ENCODE results near the gene RBBP9.
"Not testable (repeated sequence)": the region's sequence is repeated elsewhere in the genome, so short reads cannot be mapped to it uniquely, and the experiment has no call there.

The RBBP9 gene

DNA sequence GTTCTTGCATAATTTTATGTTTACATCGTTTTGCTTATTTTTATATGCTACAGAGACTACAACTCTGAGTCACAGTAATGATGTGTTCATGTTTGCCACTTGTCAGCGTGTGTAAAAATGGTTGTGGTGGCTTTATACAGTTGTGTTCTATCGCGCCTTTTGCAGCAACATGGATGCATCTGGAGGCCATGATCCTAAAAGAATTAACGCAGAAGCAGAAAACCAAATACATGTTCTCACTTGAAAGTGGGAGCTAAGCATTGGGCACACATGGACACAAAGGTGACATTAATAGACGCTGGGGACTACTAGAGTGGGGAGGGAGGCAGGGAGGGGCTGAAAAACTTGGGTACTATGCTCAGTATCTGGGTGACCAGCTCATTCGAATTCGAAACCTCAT is 9.7 kb upstream of the RBBP9 start:
- FAIRE-seq (no peak), DNase-seq (ENCODE audit: low spot score) (no peak)

DNA sequence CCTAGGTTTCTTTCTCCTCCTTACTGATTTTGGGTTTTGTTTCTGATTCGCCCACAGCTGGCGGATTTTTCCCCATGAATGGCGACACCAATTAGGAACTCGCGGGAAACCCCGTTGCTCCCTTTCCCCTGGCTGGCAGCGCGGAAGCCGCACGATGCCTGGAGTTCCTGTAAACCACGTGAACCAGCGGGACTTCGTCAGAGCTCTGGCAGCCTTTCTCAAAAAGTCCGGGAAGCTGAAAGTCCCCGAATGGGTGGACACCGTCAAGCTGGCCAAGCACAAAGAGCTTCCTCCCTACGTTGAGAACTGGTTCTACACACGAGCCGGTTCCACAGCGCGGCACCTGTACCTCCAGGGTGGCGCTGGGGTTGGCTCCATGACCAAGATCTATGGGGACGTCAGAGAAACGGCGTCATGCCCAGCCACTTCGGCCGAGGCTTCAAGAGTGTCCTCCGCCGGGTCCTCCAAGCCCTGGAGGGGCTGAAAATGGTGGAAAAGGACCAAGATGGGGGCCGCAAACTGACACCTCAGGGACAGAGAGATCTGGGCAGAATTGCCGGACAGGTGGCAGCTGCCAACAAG is 7.5 kb upstream of the RBBP9 start:
- FAIRE-seq (no peak), DNase-seq (ENCODE audit: low spot score) (no peak)

DNA sequence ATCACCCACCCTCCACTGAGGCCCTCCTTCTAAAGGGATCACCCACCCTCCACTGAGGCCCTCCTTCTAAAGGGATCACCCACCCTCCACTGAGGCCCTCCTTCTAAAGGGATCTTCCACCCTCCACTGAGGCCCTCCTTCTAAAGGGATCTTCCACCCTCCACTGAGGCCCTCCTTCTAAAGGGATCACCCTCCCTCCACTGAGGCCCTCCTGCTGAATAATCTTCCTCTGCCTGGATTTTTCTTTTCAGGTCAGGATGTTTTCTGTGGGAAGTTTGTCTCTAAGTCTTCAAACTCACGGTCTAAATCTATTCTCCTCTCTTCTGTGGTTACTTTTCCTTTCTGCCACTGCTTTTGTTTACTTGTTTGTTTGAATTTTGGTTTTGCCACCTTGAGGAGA is 4.6 kb upstream of the RBBP9 start:
- not testable (repeated sequence) for DNase-seq (ENCODE audit: low spot score); FAIRE-seq

DNA sequence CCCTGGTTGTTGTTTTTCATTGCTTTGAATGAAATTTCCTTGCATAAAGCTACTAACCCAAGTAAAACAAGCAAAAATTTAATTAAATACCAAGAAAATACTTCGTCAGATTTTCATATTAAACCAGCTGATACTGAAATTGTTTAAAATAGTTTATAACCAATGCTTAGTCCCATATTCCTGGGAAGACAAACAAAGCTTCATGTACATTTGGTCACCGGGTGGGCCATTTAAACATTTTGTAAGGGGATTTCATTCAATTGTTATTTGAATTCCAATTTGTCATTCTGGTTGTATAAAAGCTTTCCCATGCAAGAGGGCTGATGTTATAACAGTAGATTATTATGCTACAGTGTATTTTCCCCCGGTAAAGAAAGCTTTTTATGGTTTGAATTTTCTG is 578 bp upstream of the RBBP9 start:
- FAIRE-seq, result no peak
- no peak for DNase-seq (ENCODE audit: low spot score)

DNA sequence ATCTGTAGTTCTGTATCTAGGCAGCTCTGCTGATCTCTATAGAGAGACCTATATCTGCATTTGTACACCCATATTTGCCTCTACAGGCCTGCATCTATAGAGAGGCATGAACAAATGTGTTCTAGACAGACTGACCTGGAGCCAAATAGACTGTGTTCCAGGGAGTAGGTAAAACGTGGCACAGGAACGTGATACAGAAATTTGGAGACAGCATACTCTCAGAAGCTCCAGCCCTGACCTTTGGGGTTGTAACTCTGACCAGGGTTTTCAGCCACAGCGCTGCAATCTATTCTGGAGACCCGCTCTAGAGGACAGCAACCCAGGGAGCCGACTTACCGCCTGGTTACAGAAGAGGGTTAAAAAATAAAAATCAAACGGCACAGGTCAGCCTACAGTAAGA is 983 bp downstream of the RBBP9 start:
- no peak for FAIRE-seq
- DNase-seq (ENCODE audit: low spot score), result no peak

DNA sequence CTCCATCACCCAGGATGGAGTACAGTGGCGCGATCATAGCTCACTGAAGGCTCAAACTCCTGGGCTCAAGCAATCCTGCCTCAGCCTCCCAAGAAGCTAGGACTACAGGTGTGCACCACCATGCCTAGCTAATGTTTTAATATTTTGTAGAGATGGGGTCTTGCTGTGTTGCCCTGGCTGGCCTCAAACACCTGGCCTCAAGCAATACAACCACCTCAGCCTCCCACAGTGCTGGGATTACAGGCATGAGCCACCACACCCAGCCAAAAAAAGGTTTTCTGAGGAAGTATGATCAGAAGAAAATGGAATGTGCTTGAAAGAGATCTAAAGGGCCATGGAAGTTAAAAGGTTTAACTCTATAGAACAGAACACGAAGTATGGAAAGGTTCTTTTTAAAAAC is 8.7 kb downstream of the RBBP9 start:
- no peak for FAIRE-seq
- no peak for DNase-seq (ENCODE audit: low spot score)

DNA sequence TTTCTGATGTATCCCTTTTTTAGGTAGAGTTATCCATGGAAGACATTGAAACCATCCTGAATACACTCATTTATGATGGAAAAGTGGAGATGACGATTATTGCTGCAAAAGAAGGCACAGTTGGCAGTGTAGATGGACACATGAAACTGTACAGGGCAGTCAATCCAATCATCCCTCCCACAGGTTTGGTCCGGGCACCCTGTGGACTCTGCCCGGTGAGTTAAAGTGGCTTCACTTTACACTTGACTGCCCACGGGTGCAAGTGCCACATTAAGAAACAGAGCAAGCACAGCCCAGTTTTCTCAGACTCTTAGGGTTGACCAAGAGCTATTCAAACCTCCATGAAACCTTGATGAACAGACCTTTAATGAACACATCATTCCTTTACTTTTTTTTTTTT is 15.4 kb downstream of the RBBP9 start:
- FAIRE-seq (no peak), DNase-seq (ENCODE audit: low spot score) (no peak)

DNA sequence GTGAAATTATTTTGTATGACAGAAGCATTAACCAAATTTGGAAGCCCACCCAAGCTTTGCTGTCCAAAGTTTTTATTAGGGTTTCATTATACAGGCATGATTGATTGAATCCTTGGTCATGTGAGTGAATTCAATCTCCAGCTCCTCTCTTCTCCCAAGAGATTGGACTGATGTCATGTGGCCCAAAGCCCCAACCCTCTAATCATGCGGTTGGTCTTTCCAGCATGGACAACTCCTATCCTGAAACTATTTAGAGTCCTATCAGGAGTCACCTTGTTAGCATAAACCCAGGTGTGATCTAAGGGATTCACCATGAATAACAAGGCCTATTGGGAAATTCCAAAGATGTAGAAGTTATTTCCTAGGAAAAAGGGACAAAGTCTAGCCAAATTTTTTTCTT is 19.2 kb downstream of the RBBP9 start:
- FAIRE-seq, result no peak
- no peak for DNase-seq (ENCODE audit: low spot score)

DNA sequence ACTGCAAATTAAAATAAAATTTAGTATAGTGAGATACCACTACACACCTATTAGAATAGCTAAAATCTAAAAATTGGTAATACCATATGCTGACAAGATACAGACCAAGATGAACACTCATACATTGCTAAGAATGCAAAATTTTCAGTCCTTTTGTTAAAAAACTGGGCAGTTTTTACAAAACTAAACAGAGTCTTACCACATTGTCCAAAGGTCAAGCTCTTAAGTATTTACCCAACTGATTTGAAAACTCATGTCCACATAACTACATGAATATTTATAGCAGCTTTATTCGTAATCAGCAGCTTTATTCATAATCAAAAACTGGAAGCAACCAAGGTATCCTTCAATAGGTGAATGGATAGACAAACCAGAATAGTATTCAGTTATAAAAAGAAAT is 19.8 kb downstream of the RBBP9 start:
- DNase-seq (ENCODE audit: low spot score) (no peak), FAIRE-seq (no peak)

DNA sequence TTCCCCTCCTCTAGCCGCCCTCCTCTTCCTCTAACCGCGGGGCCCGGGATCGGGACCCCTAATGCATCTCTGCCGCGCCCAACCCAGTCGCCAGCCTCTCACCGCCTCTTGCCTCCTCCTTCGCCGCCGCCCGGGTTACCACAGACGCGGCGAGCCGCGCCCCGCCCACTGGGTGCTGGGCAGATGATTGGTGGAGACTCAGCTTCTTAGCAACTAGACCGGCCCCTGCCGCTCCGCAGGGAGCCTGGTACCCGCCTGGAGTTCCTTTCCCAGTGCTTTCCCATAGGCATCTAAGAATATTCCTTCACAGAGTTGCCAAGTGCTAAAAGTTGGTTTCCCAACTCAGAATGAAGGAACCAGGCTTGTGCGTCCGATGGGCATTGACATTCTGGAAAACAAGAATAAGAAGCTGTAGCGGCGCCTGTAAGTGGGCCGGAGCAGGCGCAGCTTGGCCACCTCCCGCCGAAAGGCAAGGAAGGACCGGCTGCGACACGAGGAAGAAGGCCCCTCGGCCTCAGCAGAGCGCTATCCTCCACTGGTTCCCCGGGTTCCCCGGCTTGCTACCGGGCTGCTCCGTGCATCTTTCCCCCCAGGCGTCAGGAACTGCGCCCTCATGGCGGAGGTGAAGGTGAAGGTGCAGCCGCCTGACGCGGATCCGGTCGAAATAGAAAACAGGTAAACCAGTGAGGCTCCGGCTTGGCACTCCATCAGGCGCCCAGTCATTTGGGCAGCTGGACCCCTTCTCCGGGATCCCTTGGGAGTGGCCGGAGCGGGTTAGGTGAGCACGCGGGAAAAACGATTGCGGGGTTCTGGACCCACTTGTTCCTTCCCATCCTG is 29.9 kb downstream of the RBBP9 start, which contains the start of the genes DZANK1 and POLR3F:
Gene DZANK1, minus strand, starts transcription at position 137 of the 837 bp plus-strand sequence. CDS start 1,672 bp downstream, outside the sequence.
Gene POLR3F, plus strand, starts transcription at position 497 of the 837 bp plus-strand sequence. Its CDS starts 117 bp downstream, at position 614.
- FAIRE-seq, result peak; percentile 79
- peak; percentile 86 for DNase-seq (ENCODE audit: low spot score)

DNA sequence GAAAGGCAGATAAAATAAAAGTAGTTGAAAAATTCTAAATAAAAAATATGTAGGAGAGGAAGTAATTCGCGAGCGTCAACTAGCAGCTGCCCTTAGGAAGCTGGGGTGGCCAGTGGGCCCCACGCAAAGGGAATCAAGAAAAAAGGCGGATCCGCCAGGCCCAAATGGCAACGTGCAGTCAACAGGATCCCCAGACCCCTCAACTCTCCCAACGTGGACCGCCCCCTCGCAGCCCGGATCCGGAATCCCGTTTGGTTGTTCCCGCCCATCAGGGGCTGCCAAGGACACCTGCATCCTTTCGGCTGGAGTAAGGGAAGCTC is 30.5 kb downstream of the RBBP9 start:
- no peak for FAIRE-seq

DNA sequence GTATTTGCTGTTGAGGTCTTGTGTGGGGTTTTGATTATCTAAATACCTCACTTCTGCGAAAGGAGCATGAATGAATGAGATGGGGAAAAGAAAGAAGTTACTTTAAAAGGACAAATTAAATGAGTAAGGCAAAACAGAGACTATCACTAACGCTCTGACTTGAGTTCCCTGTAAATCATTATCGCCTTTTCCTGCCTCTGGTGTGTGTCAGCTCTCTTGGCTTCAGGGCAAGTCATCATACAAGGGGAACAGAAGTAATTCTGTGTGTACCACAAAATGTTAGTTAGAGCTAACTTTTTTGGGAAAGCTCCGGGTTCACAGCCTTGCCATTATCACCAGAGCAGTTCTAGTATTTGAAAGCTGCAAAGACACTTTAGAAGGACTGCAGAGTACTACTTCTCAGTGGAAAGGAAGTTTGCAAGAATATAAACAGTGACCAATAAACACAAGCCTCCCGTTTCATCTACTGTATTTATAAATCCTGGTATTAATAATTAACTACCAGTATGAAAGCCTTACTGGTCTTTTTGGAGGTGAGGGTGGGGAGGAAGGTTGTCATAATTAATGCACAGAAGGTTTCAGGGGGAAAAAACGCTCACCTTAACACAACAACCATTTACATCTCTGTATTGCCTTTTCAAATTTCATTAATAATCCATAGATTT is 31.4 kb downstream of the RBBP9 start:
- DNase-seq (ENCODE audit: low spot score) (peak; percentile 34), FAIRE-seq (peak; percentile 64)

More for the DNA sequence above, 30.5 kb downstream of the RBBP9 start:
- DNase-seq (ENCODE audit: low spot score), result no peak

DNA sequence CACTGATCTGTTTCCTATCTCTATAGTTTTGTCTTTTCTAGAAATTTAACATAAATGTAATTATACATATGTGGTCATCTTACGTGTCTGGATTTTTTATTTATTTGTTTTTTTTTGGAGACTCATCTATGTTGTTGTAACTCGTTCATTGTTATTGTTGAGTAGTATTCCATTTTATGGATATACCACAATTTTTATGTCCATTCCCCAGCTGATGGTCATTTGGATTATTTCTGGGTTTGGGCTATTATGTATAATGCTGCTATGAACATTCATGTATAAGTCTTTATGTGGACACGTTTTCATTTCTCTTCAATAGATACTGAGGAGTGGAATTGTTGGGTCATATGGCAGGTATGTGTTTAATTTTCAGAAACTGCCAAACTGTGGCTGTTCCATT is 40.4 kb downstream of the RBBP9 start:
- FAIRE-seq, result no peak
- no peak for DNase-seq (ENCODE audit: low spot score)

DNA sequence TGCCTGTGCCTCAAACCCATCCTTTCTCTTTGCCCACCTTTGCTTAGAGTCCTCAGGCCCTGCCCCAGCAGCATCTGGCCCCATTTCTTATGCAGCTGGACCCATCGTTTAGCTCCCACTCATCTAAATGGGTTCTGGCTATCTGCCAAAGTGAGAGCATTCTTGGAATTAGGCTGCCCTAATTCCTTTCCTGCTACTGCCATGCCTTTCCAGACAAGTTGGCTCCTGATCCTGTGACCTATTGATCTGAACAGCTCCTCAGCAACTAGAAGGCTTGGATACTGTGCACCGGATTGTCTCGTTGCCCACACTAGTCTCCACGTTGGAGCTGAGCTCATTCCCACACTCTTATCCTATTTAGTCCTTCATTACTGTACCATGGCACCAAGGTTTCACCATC is 53.1 kb downstream of the RBBP9 start:
- FAIRE-seq (no peak), DNase-seq (ENCODE audit: low spot score) (no peak)

DNA sequence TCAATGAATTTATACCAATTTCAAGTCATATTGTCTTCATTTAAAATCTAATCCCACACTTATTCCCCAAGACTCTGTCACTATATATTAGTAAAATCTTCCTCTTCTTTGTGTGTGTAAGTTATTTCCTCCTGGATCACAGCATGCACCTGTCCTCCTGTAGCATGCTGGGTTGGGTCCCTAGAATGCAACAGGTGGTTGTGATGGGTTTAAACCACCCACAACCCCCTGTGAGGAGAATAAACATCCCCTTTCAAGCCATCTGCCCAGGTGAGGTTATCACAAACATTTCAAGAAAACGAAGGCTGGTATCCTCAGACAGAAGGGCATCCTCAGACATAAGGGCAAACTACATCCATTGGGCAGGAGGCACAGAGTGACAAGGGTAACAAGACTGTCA is 56.6 kb downstream of the RBBP9 start:
- no peak for DNase-seq (ENCODE audit: low spot score)
- FAIRE-seq, result no peak

DNA sequence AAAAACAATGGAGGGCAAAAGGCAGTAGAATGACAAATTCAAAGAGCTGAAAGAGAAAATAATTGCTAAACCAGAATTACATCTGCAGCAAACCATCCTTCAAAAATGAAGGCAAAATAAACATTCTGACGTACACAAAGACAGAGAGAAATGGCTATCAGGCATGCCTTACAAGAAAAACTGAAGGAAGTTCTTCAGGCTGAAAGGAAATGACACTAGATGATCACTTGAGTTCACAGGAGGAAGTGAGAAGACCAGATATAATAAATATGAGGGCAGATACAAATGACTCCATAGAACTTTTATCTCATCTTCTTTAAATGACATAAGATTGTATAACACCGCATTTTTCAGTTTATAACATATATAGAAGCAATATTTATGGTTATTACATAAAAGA is 60.2 kb downstream of the RBBP9 start:
- FAIRE-seq, result no peak
- DNase-seq (ENCODE audit: low spot score), result no peak

All from RCC 7860 (cell line).